Caco-2 (cell line): ENCODE measurements around the gene ASTN1. TPM values are rescaled to one million over a fixed set of nuclear protein-coding genes. Genes with fewer than 3 reads are reported as not detected.

ENCODE experiments used
- BruUV-seq: library from RNA; stranded (reverse); fragments of 400-500 nt; replicated peaks from 2 replicates; lab custom pipeline; 2021; lab: Mats Ljungman, UMichigan
- CTCF ChIA-PET: fragments of 300-600 bp; sonication (Branson Sonifier 250); formaldehyde crosslinking; loops from one replicate; lab custom pipeline; 2022; ENCODE audit warnings: antibody characterized with exemption; lab: Charles Lee
- POLR2A ChIA-PET: fragments of 300-600 bp; sonication (Branson Sonifier 250); formaldehyde crosslinking; loops from one replicate; lab custom pipeline; 2022; ENCODE audit warnings: antibody characterized with exemption; lab: Charles Lee
- DNase-seq, 2 experiments: peaks; one replicate each; pipeline versions ENCODE4 v3.0.0 to v3.0.0-alpha.2; 2020 to 2022
- H3K27me3 ChIP-seq: replicated peaks from 2 replicates; pipeline ENCODE4 v1.6.0; 2011; ENCODE audit warnings: low read length; ENCODE audit not compliant: control insufficient read depth, insufficient read depth
- H3K36me3 ChIP-seq: 2 replicates; pipeline ENCODE4 v1.5.1; 2011; ENCODE audit warnings: low read length; ENCODE audit not compliant: control insufficient read depth, insufficient read depth
- H3K4me1 ChIP-seq: fragments of 250-450 bp; sonication (Bioruptor Pico); 2 replicates; pipeline ENCODE4 v1.5.1; 2020; ENCODE audit warnings: mild to moderate bottlenecking
- H3K4me3 ChIP-seq: 2 replicates; pipeline ENCODE4 v1.5.1; 2011; ENCODE audit warnings: low read depth, mild to moderate bottlenecking, control low read depth, low read length
- H3K9me3 ChIP-seq: fragments of 250-450 bp; sonication (Bioruptor Pico); 2 replicates; pipeline ENCODE4 v1.5.1; 2020; ENCODE audit warnings: mild to moderate bottlenecking, moderate library complexity
- H3K27ac Mint-ChIP-seq: one replicate; pipeline ENCODE4 v1.8.0; 2022; ENCODE audit warnings: mixed read lengths; ENCODE audit not compliant: unreplicated experiment
- H3K27me3 Mint-ChIP-seq: one replicate; pipeline ENCODE4 v1.8.0; 2022; ENCODE audit warnings: mixed read lengths; ENCODE audit not compliant: insufficient read depth, unreplicated experiment
- H3K36me3 Mint-ChIP-seq: one replicate; pipeline ENCODE4 v1.8.0; 2022; ENCODE audit warnings: mild to moderate bottlenecking, mixed read lengths; ENCODE audit not compliant: insufficient read depth, unreplicated experiment
- H3K4me1 Mint-ChIP-seq: one replicate; pipeline ENCODE4 v1.8.0; 2022; ENCODE audit warnings: low read depth, mixed read lengths; ENCODE audit not compliant: unreplicated experiment
- H3K4me3 Mint-ChIP-seq: one replicate; pipeline ENCODE4 v1.8.0; 2022; ENCODE audit warnings: mild to moderate bottlenecking, moderate library complexity, mixed read lengths; ENCODE audit not compliant: unreplicated experiment
- H3K9me3 Mint-ChIP-seq: one replicate; pipeline ENCODE4 v1.8.0; 2022; ENCODE audit warnings: mixed read lengths; ENCODE audit not compliant: unreplicated experiment
- intact Hi-C: fragments of 100-400 bp; cut with micrococcal nuclease; formaldehyde crosslinking; loops from one replicate; pipeline ENCODE4 v1.10.0; 2022; ENCODE audit not compliant: unreplicated experiment
- total RNA-seq: library from RNA; stranded (reverse); gene quantifications from 2 replicates; pipeline ENCODE4 v1.2.3, GENCODE V29; 2022
- TF ChIP-seq, protein P1 (sequence below), 2 experiments: fragments of 200-600 bp in 1 of 2; IDR thresholded peaks; 1 replicate in 1 of 2; 2 replicates in 1 of 2; pipeline versions ENCODE4 v1.5.1 to v1.8.0; 2011 to 2022; ENCODE audit warnings: antibody characterized with exemption in 1 of 2, control low read depth in 1 of 2, inconsistent platforms in 1 of 2, low read depth in 1 of 2, low read length in 1 of 2, mild to moderate bottlenecking in 1 of 2, moderate library complexity in 1 of 2; ENCODE audit not compliant: insufficient read depth in 1 of 2, severe bottlenecking in 1 of 2, unreplicated experiment in 1 of 2

Gene ASTN1
- total RNA-seq, 1 experiment from 2014 or later = not detected

DNA sequence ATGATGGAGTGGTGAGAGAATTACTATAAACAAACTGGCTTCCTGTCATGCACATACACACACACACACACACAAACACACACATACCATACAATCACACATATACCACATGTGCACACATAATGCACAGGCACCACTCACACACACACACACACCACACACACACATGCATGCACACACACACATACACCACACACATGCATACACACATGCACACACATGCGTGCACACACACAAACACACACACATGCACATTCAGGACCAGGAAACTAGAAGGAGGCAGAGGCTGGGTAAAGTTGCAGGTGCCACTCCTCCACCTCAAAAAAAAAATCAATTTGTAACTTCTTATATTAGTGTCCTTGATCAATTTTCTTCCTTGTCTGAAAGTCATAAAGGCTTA, 153.0 kb downstream of the ASTN1 start:
- H3K36me3 ChIP-seq = no peaks in the 10 kb centered on the region
- H3K4me1 ChIP-seq = no peaks in the 10 kb centered on the region
- H3K4me3 Mint-ChIP-seq = no peak overlapping the region
- H3K27me3 ChIP-seq = no peaks in the 10 kb centered on the region
- no peak overlapping the region for H3K4me3 ChIP-seq
- ChIA-PET POLR2A (no interaction called here), CTCF (no interaction called here)
- BruUV-seq = no TSS peak
- no peaks in the 10 kb centered on the region for H3K36me3 Mint-ChIP-seq
- H3K9me3 Mint-ChIP-seq = no peaks in the 10 kb centered on the region
- H3K4me1 Mint-ChIP-seq = no peaks in the 10 kb centered on the region
- TF ChIP-seq, protein P1, sequence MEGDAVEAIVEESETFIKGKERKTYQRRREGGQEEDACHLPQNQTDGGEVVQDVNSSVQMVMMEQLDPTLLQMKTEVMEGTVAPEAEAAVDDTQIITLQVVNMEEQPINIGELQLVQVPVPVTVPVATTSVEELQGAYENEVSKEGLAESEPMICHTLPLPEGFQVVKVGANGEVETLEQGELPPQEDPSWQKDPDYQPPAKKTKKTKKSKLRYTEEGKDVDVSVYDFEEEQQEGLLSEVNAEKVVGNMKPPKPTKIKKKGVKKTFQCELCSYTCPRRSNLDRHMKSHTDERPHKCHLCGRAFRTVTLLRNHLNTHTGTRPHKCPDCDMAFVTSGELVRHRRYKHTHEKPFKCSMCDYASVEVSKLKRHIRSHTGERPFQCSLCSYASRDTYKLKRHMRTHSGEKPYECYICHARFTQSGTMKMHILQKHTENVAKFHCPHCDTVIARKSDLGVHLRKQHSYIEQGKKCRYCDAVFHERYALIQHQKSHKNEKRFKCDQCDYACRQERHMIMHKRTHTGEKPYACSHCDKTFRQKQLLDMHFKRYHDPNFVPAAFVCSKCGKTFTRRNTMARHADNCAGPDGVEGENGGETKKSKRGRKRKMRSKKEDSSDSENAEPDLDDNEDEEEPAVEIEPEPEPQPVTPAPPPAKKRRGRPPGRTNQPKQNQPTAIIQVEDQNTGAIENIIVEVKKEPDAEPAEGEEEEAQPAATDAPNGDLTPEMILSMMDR (IDR thresholded peaks at IDR 0.05; ENCODE audit: insufficient read depth in 1 of 2, low read depth in 1 of 2, low read length in 1 of 2, severe bottlenecking in 1 of 2, unreplicated experiment in 1 of 2) = no peak
- H3K27me3 Mint-ChIP-seq = peaks cover 22% of the 10 kb centered on the region
- H3K27ac Mint-ChIP-seq = no peak overlapping the region
- H3K9me3 ChIP-seq = no peaks in the 10 kb centered on the region
- DNase-seq = no peak
- intact Hi-C loops = no loop called here

DNA sequence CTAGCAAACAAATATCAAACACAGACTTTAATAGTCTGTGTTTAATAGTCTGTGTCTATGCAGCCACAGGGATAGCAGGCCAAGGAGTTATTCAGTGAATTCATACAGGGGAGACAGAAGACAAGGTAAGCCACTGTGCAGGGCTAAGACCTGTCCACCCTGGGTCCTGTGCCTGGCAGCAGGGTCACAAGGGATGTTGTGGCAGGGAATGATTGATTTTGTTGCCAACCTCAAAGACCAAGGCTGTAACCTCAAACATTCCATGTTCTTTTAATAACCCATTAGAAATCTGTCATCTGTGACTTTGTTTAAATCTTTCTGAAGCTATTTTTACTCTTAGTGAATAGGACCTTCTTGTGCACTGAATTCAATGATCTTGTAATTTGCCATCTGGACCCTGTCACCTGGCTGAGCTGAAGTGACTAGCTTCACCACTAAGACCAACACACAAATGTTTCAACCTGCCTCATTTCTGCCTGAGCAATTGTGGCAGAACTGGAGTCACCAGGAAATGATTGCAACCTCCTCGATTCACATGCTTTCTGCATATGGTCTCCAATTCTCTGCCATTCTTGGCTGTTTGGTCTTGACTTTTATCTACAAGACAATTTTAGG, 154.2 kb downstream of the ASTN1 start:
- Mint-ChIP-seq H3K36me3 (no peaks in the 10 kb centered on the region), H3K27me3 (peaks cover 22% of the 10 kb centered on the region), H3K27ac (no peak overlapping the region), H3K9me3 (no peaks in the 10 kb centered on the region), H3K4me1 (no peaks in the 10 kb centered on the region), H3K4me3 (no peak overlapping the region)
- CTCF ChIA-PET = interaction anchor here (0.7 kb wide), 1 partner anchor 770 kb away, joined by 5 read pairs; no protein-coding TSS in a partner anchor
- Histone ChIP-seq H3K4me3 (no peak overlapping the region), H3K4me1 (no peaks in the 10 kb centered on the region), H3K27me3 (no peaks in the 10 kb centered on the region), H3K36me3 (no peaks in the 10 kb centered on the region), H3K9me3 (no peaks in the 10 kb centered on the region)
- no TSS peak for BruUV-seq
- DNase-seq = no peak
- intact Hi-C loops = no loop called here
- TF ChIP-seq, protein P1 (IDR thresholded peaks at IDR 0.05; ENCODE audit: insufficient read depth in 1 of 2, low read depth in 1 of 2, low read length in 1 of 2, severe bottlenecking in 1 of 2, unreplicated experiment in 1 of 2) = no peak
- POLR2A ChIA-PET = no interaction called here

DNA sequence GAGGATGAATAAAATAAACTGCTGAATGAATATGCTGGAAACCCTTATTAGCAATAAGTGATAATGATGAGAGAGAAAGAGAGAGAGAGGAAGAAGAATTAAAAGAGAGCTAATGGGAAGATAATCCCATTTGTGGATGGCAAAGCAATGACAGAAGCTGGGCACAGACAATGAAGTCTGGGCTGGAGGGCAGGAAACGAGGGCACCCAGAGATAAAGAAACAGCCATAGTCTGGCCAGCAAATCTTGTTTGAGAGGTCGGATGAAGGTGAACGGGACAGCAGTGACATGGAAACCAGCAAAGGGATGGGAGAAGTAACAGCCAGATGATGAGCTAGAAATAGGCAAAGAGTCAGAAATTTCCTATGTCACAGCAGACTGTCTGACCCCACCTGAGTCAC, 155.9 kb downstream of the ASTN1 start:
- Histone ChIP-seq H3K36me3 (no peaks in the 10 kb centered on the region), H3K9me3 (no peaks in the 10 kb centered on the region), H3K27me3 (no peaks in the 10 kb centered on the region), H3K4me1 (no peaks in the 10 kb centered on the region), H3K4me3 (no peak overlapping the region)
- BruUV-seq = no TSS peak
- TF ChIP-seq, protein P1 (IDR thresholded peaks at IDR 0.05; ENCODE audit: insufficient read depth in 1 of 2, low read depth in 1 of 2, low read length in 1 of 2, severe bottlenecking in 1 of 2, unreplicated experiment in 1 of 2) = no peak
- H3K27ac Mint-ChIP-seq = no peak overlapping the region
- peaks cover 22% of the 10 kb centered on the region for H3K27me3 Mint-ChIP-seq
- intact Hi-C loops = no loop called here
- POLR2A ChIA-PET = no interaction called here
- H3K4me1 Mint-ChIP-seq = no peaks in the 10 kb centered on the region
- H3K9me3 Mint-ChIP-seq = no peaks in the 10 kb centered on the region
- CTCF ChIA-PET = no interaction called here
- no peak for DNase-seq
- H3K4me3 Mint-ChIP-seq = no peak overlapping the region
- H3K36me3 Mint-ChIP-seq = no peaks in the 10 kb centered on the region
